HEK293 (cell line): ENCODE results near the gene RGS7.

Experiments used
- KLF9 ChIP-seq: fragments of 450-650 bp; formaldehyde crosslinking; IDR thresholded peaks from 2 replicates; pipeline ENCODE4 v1.5.1; 2016; ENCODE audit warnings: missing biosample characterization, missing genetic modification characterization, low read depth
- ZBTB7A ChIP-seq: fragments of 450-650 bp; formaldehyde crosslinking; IDR thresholded peaks from 2 replicates; pipeline ENCODE4 v1.5.1; 2016; ENCODE audit warnings: low read depth, missing biosample characterization, missing genetic modification characterization
- ZNF433 ChIP-seq: fragments of 450-650 bp; formaldehyde crosslinking; IDR thresholded peaks from 2 replicates; pipeline ENCODE4 v1.5.1; 2016; ENCODE audit warnings: missing biosample characterization, missing genetic modification characterization, low read depth
- TF ChIP-seq, protein P1 (sequence below): sonication (generic); formaldehyde crosslinking; IDR thresholded peaks from 2 replicates; pipeline ENCODE4 v1.8.1; 2022; ENCODE audit warnings: mild to moderate bottlenecking, moderate library complexity, missing genetic modification reagents
- TF ChIP-seq, protein P2 (sequence below): fragments of 450-650 bp; formaldehyde crosslinking; IDR thresholded peaks from 2 replicates; pipeline ENCODE4 v1.5.1; 2016; ENCODE audit warnings: missing biosample characterization, missing genetic modification characterization

DNA sequence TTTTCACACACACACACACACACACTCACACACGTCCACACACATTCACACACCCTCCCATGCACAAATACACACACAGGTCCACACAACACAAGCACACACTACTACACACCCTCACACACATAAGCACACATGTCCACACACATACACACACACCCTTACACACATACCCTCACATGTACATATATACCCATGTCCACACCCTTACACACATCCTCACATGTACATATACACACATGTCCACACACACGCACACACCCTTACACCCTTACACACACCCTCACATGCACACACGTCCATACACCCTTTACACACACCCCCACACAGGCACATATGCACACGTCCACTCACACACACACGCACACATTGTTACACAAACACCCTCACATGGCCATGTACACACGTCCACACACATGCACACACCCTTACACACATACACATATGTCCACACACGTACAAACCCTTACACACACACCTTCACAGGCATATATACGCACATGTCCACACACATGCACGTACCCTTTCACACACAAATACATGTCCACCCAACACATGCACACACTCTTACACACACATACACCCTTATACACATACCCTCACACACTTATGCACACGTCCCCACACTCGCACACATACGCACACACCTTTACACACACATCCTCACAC is 50.7 kb downstream of the RGS7 start:
- TF ChIP-seq ZNF433 (tag by site-specific recombination) (no peak), ZBTB7A (tag by site-specific recombination) (no peak), KLF9 (tag by site-specific recombination) (no peak)
- TF ChIP-seq, protein P1, sequence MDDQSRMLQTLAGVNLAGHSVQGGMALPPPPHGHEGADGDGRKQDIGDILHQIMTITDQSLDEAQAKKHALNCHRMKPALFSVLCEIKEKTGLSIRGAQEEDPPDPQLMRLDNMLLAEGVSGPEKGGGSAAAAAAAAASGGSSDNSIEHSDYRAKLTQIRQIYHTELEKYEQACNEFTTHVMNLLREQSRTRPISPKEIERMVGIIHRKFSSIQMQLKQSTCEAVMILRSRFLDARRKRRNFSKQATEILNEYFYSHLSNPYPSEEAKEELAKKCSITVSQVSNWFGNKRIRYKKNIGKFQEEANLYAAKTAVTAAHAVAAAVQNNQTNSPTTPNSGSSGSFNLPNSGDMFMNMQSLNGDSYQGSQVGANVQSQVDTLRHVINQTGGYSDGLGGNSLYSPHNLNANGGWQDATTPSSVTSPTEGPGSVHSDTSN (CRISPR knock-in tag) = no peak
- TF ChIP-seq, protein P2, sequence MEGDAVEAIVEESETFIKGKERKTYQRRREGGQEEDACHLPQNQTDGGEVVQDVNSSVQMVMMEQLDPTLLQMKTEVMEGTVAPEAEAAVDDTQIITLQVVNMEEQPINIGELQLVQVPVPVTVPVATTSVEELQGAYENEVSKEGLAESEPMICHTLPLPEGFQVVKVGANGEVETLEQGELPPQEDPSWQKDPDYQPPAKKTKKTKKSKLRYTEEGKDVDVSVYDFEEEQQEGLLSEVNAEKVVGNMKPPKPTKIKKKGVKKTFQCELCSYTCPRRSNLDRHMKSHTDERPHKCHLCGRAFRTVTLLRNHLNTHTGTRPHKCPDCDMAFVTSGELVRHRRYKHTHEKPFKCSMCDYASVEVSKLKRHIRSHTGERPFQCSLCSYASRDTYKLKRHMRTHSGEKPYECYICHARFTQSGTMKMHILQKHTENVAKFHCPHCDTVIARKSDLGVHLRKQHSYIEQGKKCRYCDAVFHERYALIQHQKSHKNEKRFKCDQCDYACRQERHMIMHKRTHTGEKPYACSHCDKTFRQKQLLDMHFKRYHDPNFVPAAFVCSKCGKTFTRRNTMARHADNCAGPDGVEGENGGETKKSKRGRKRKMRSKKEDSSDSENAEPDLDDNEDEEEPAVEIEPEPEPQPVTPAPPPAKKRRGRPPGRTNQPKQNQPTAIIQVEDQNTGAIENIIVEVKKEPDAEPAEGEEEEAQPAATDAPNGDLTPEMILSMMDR (tag by site-specific recombination) = 0 out of 2 replicates have a peak, but pooled peaks have one; percentile 33
